Mucosa of gallbladder (tissue), 1 donor: Measurements from ENCODE around the gene FKBP5. TPM values are rescaled to one million over a fixed set of nuclear protein-coding genes. Genes with fewer than 3 reads are reported as not detected.
"Not testable (repeated sequence)": the region's sequence is repeated elsewhere in the genome, so short reads cannot be mapped to it uniquely, and the experiment has no call there.

ENCODE experiments used
- DNase-seq: peaks from one replicate; pipeline ENCODE4 v3.0.0-alpha.2; 2020; ENCODE audit warnings: low spot score
- total RNA-seq: library from RNA; stranded (reverse); gene quantifications from one replicate; pipeline ENCODE4 v1.2.1, GENCODE V29; 2021
- donor health status: DM: no; HTN: no; CAD: no.

Gene FKBP5
- total RNA-seq, 1 donor from 2014 or later: 174 TPM

- DNase-seq: peak; percentile 86
Measured at GRCh38 chr6:35691027-35691824, 2.5 kb upstream of the FKBP5 start.

GRCh38 chr6:35690484-35690883, 1.8 kb upstream of the FKBP5 start:
- DNase-seq: no peak

GRCh38 chr6:35690006-35690405, 1.3 kb upstream of the FKBP5 start:
- not testable (repeated sequence) for DNase-seq

DNA sequence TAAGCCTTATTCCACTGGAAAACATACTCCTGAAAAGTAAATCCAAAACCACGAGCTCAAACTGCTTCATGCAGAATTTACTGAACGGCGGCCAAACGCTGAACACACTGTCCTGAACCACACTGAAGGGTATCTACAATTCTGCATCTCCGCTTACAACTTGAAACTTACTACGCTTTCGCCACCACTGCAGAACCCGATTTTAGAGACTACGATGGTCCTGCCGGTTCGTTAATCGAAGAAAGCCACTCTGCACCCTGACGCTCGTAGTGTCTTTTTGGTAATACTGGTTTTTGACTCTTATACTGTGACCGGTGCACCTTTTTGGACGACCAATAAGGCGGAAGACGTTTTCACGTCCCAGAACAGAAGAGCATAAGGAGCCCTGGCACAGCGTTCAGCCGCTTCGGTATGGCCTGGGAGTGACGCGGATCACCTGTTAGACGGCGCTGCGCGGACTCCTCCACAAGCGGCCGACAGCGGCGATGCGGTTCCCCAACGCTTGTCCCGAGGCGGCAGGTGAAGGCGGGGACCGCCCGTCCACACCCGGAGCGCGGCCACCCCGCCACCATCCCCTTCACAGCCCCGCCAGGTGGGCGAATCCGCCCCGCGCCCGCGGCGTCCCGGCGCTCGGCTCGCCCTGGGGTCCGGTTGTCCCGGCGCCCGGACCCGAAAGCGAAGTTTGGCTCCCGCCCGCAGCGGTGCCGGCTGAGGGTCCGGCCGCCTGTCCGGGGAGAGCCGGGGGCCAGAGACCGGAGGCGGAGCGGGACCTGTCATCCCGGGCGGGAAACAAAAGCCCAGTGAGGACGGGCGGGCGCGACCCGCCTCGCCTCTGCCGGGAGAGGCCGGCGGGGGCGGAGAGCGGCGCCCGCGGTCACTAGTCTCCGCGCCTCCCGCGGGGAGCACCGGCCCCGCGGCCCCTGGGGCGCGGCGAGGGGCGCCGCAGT, 784 bp downstream of the FKBP5 start:
- DNase-seq: peak; percentile 50

- no peak for DNase-seq
Measured at GRCh38 chr6:35686873-35687555, 1.7 kb downstream of the FKBP5 start.

- no peak for DNase-seq
Measured at GRCh38 chr6:35686436-35686835, 2.3 kb downstream of the FKBP5 start.

DNA sequence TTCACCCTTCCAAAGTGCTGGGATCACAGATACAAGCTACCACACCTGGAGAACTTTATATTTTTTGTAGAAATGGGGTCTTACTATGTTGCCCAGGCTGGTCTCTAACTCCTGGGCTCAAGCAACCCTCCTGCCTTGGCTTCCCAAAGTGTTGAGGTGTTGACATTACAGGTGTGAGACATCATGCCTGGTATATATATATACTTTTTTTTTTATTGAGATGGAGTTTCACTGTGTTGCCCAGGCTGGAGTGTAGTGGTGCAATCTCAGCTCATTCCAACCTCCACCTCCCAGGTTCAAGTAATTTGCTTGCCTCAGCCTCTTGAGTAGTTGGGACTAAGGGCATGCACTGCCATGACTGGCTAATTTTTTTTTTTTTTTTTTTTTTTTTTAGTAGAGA, 5.4 kb downstream of the FKBP5 start:
- DNase-seq: no peak

GRCh38 chr6:35681298-35681697, 7.4 kb downstream of the FKBP5 start:
- no peak for DNase-seq

GRCh38 chr6:35679399-35679798, 9.3 kb downstream of the FKBP5 start:
- no peak for DNase-seq

DNA sequence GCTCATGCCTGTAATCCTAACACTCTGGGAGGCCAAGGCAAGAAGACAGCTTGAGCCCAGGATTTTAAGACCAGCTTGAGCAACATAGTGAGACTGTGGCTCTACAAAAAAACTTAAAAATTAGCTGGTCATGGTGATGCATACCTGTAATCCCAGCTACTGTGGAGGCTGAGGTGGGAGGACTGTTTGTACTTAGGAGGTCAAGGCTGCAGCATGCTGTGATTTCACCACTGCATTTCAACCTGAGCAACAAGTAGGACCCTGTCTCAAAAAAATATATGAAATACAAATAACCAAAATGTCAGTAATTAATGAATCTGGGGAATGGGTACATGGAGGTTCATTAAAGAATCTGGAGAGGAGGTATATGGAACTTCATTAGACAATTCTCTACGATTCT, 9.9 kb downstream of the FKBP5 start:
- no peak for DNase-seq

- no peak for DNase-seq
Measured at GRCh38 chr6:35678021-35678654, 10.6 kb downstream of the FKBP5 start.

DNA sequence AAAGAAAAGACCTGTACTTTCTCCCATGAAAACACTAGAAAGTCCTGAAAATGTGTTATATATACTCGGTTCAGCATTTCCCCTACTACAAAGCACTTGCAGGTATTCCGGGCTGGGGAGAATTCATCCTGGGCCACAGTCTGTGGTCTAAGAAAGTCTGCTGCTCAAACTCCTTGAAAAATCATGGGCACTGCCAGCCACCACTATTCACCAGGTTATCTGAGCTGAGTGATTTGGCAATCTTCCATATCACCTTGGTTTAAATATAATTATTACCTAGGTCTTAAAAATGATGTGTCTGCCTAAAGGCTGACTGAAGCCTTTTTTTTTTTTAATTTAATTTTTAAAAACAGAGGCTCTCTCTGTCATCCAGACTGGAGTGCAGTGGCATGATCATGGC, 11.3 kb downstream of the FKBP5 start:
- no peak for DNase-seq

- DNase-seq: no peak
Measured at GRCh38 chr6:35675871-35676459, 12.8 kb downstream of the FKBP5 start.

- no peak for DNase-seq
Measured at GRCh38 chr6:35674594-35674993, 14.1 kb downstream of the FKBP5 start.

DNA sequence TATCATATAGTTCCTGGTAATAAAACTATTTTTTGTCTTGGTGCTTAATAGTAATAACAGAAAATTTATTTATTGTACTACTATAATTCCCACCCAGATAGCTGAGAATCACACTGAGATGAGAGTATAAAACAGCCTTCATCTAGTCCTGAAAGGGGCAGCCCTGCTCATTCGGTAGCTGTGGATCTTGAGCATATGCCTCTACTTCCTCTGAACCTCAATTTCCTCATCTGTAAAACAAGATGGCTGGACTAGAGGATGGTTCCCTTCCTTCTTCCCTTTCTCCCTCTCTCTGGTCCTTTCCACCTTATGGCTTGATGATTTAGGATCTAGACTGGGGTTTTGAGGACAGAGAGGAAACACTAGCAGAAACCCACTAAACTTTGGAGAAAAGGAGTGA, 15.0 kb downstream of the FKBP5 start:
- no peak for DNase-seq

GRCh38 chr6:35673284-35673666, 15.4 kb downstream of the FKBP5 start:
- not testable (repeated sequence) for DNase-seq

DNA sequence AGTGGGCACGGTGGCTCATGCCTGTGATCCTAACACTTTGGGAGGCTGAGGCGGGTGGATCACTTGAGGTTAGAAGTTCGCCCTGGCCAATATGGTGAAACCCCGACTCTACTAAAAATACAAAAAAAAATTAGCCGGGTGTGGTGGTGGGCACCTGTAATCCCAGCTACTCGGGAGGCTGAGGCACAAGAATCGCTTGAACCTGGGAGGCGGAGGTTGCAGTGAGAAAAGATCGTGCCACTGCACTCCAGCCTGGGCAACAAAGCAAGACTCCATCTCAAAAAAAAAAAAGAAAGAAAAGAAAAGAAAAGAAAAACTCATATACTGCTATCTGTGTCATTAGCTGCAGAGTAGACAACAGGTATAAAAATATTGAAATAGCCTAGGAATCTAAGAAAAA, 18.3 kb downstream of the FKBP5 start:
- DNase-seq: not testable (repeated sequence)

DNA sequence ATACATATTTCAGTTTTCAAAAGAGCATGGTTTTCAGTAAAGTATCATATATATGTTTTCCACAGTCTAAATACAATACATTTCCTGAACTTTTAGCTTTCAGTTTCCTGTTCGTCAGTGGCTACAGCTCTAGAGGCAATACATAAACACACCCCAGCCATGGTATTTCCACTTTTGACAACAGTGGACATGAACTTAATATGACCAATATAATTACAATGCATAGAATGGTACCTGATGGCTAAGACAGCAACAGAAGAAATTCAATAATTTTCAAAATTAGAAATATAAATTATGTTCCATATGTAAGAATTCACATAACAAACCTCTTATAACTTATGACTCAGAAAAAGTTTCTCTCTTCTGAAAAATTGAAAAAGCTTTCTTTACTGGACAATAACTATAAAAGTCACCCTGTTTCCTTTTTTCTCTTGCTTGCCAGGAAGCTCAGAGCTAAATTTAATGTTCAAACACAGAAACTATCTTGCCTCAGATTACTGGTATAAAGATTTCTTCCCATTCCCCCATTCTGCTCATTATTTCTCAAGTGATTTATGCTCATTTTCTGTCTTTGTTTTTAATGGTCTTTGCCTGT, 19.2 kb downstream of the FKBP5 start:
- DNase-seq: no peak

DNA sequence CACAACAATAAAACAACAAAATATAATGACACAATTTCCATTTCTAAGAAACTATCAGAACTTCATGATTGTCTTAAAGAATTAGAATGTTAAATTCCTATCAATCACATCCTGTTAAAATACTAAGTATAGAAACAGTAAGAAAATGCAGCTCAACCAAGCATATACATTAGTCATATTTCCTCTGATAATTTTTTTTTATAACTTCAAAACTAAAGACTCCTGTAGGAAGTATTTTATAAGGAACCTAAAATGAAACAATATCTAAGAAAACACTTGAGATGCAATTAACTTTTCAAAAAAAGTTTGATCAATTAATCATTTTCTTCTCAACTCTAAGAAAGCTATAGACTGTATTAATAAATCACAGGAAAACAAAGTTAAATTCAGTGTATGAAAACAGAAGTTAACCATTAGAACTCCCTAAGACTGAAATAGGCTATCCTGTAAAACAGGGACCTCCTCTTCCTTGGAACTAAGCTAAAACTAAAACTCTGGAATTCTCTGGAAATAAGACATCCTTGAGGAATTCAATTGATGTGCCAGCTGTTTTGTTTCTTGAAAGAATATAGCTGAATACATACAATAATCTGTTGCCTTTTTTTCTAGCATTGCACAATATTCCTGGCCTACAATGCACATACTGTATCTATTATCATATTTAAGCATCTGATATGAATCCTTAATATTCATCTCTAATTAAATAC, 19.8 kb downstream of the FKBP5 start:
- DNase-seq: no peak

GRCh38 chr6:35668096-35668495, 20.6 kb downstream of the FKBP5 start:
- DNase-seq: no peak
